H9 (cell line): ENCODE data around the gene B3GNT3. TPM values are rescaled to one million over a fixed set of nuclear protein-coding genes. Genes with fewer than 3 reads are reported as not detected.
A peak's percentile ranks its signal among the peaks of the same experiment; 100 is the strongest.

Source experiments
- DNase-seq: peaks from one replicate; pipeline ENCODE4 v3.0.0-alpha.2; 2017
- H2AFZ ChIP-seq: one replicate; pipeline ENCODE4 v1.6.1; 2013; ENCODE audit warnings: mild to moderate bottlenecking, low read length, control low read depth, moderate library complexity
- H2AK5ac ChIP-seq: 2 replicates; pipeline ENCODE4 v1.6.1; 2013; ENCODE audit warnings: low read length, control low read depth, mixed read lengths; ENCODE audit not compliant: insufficient read length
- H2BK120ac ChIP-seq: one replicate; pipeline ENCODE4 v1.6.1; 2013; ENCODE audit warnings: low read depth, mild to moderate bottlenecking, low read length, control low read depth, inconsistent platforms; ENCODE audit not compliant: poor library complexity, severe bottlenecking
- H2BK12ac ChIP-seq: 2 replicates; pipeline ENCODE4 v1.6.1; 2013; ENCODE audit warnings: low read length, control low read depth, mixed read lengths, low read depth; ENCODE audit not compliant: insufficient read length
- H2BK15ac ChIP-seq: 2 replicates; pipeline ENCODE4 v1.6.1; 2013; ENCODE audit warnings: low read depth, low read length, control low read depth
- H2BK20ac ChIP-seq: one replicate; pipeline ENCODE4 v1.6.1; 2013; ENCODE audit warnings: low read depth, mild to moderate bottlenecking, low read length, control low read depth, inconsistent platforms; ENCODE audit not compliant: poor library complexity, severe bottlenecking
- H2BK5ac ChIP-seq: 2 replicates; pipeline ENCODE4 v1.6.1; 2013; ENCODE audit warnings: low read length, control low read depth, mixed read lengths; ENCODE audit not compliant: insufficient read length
- H3K14ac ChIP-seq: 2 replicates; pipeline ENCODE4 v1.6.1; 2013; ENCODE audit warnings: low read length, control low read depth; ENCODE audit not compliant: insufficient read depth
- H3K18ac ChIP-seq: 2 replicates; pipeline ENCODE4 v1.6.1; 2013; ENCODE audit warnings: low read depth, mild to moderate bottlenecking, mixed read lengths, low read length, control low read depth; ENCODE audit not compliant: insufficient read length
- H3K23ac ChIP-seq: 2 replicates; pipeline ENCODE4 v1.6.1; 2013; ENCODE audit warnings: low read length, control low read depth, mixed read lengths, low read depth; ENCODE audit not compliant: insufficient read length
- H3K23me2 ChIP-seq: 2 replicates; pipeline ENCODE4 v1.6.1; 2013; ENCODE audit warnings: low read depth, mild to moderate bottlenecking, mixed read lengths, low read length, control low read depth; ENCODE audit not compliant: insufficient read length, poor library complexity, severe bottlenecking
- H3K27ac ChIP-seq: 2 replicates; pipeline ENCODE4 v1.5.1; 2013; ENCODE audit warnings: low read length, control low read depth, mixed read lengths, low read depth; ENCODE audit not compliant: insufficient read length
- H3K27me3 ChIP-seq: 2 replicates; pipeline ENCODE4 v1.6.1; 2013; ENCODE audit warnings: low read length, control low read depth, inconsistent platforms; ENCODE audit not compliant: insufficient read depth
- H3K4ac ChIP-seq: 2 replicates; pipeline ENCODE4 v1.6.1; 2013; ENCODE audit warnings: low read depth, mild to moderate bottlenecking, control low read depth, inconsistent platforms, low read length, moderate library complexity
- H3K4me1 ChIP-seq: 2 replicates; pipeline ENCODE4 v1.6.1; 2013; ENCODE audit warnings: low read length, control low read depth, inconsistent platforms; ENCODE audit not compliant: insufficient read depth
- H3K4me2 ChIP-seq: 2 replicates; pipeline ENCODE4 v1.6.1; 2013; ENCODE audit warnings: low read length, control low read depth, mixed read lengths; ENCODE audit not compliant: insufficient read length, insufficient read depth
- H3K56ac ChIP-seq: 2 replicates; pipeline ENCODE4 v1.6.1; 2013; ENCODE audit warnings: low read depth, mild to moderate bottlenecking, mixed read lengths, low read length, control low read depth; ENCODE audit not compliant: insufficient read length
- H3K79me1 ChIP-seq: 2 replicates; pipeline ENCODE4 v1.6.1; 2013; ENCODE audit warnings: low read depth, mild to moderate bottlenecking, moderate library complexity, low read length, control low read depth, inconsistent platforms; ENCODE audit not compliant: insufficient read depth, poor library complexity, severe bottlenecking
- H3K79me2 ChIP-seq: 2 replicates; pipeline ENCODE4 v1.6.1; 2013; ENCODE audit warnings: low read length, control low read depth, inconsistent platforms; ENCODE audit not compliant: insufficient read depth
- H3K9ac ChIP-seq: 2 replicates; pipeline ENCODE4 v1.6.1; 2013; ENCODE audit warnings: low read length, control low read depth, mixed read lengths; ENCODE audit not compliant: insufficient read length; ENCODE audit errors: extremely low read depth
- H3K9me3 ChIP-seq: one replicate; pipeline ENCODE4 v1.6.1; 2013; ENCODE audit warnings: low read depth, low read length, inconsistent platforms; ENCODE audit not compliant: control insufficient read depth
- H3T11ph ChIP-seq: one replicate; pipeline ENCODE4 v1.6.1; 2013; ENCODE audit warnings: mild to moderate bottlenecking, low read length, control low read depth, inconsistent platforms
- H4K20me1 ChIP-seq: one replicate; pipeline ENCODE4 v1.6.1; 2013; ENCODE audit not compliant: control insufficient read depth, insufficient read length, insufficient read depth
- H4K5ac ChIP-seq: 2 replicates; pipeline ENCODE4 v1.6.1; 2013; ENCODE audit warnings: low read depth, mild to moderate bottlenecking, mixed read lengths, low read length, control low read depth; ENCODE audit not compliant: insufficient read length
- H4K8ac ChIP-seq: replicated peaks from 2 replicates; pipeline ENCODE4 v1.6.1; 2013; ENCODE audit warnings: low read length, control low read depth, mixed read lengths, low read depth; ENCODE audit not compliant: insufficient read length
- H4K91ac ChIP-seq: 2 replicates; pipeline ENCODE4 v1.6.1; 2013; ENCODE audit warnings: low read depth, mild to moderate bottlenecking, moderate library complexity, mixed read lengths, low read length, control low read depth; ENCODE audit not compliant: insufficient read length
- H3K27ac Mint-ChIP-seq, 3 experiments: 2 replicates in 2 of 3; 3 replicates in 1 of 3; pipeline ENCODE4 v1.8.0; 2020 to 2021; ENCODE audit warnings: mixed read lengths in 3 of 3, mild to moderate bottlenecking in 1 of 3, moderate library complexity in 1 of 3
- H3K27me3 Mint-ChIP-seq: 2 replicates; pipeline ENCODE4 v1.8.0; 2021; ENCODE audit warnings: low read depth, mild to moderate bottlenecking, moderate library complexity, mixed read lengths
- H3K36me3 Mint-ChIP-seq, 3 experiments: 2 replicates in 2 of 3; 3 replicates in 1 of 3; pipeline ENCODE4 v1.8.0; 2020 to 2021; ENCODE audit warnings: low read depth in 3 of 3, mixed read lengths in 3 of 3; ENCODE audit not compliant: insufficient read depth in 1 of 3
- H3K4me1 Mint-ChIP-seq, 2 experiments: 2 replicates each; pipeline ENCODE4 v1.8.0; 2020; ENCODE audit warnings: mixed read lengths in 2 of 2
- H3K4me3 Mint-ChIP-seq, 2 experiments: 2 replicates in 1 of 2; 3 replicates in 1 of 2; pipeline ENCODE4 v1.8.0; 2020 to 2021; ENCODE audit warnings: mild to moderate bottlenecking in 2 of 2, mixed read lengths in 2 of 2, moderate library complexity in 1 of 2
- H3K9me3 Mint-ChIP-seq, 2 experiments: 2 replicates in 1 of 2; 3 replicates in 1 of 2; pipeline ENCODE4 v1.8.0; 2020; ENCODE audit warnings: mild to moderate bottlenecking in 2 of 2, mixed read lengths in 2 of 2, moderate library complexity in 1 of 2
- CTCF ChIP-seq: fragments of 200-600 bp; sonication (generic); conservative IDR thresholded peaks from 3 replicates; pipeline ENCODE4 v1.8.0; 2021; ENCODE audit warnings: antibody characterized with exemption, mild to moderate bottlenecking
- whole genome bisulfite sequencing: extraction: QIAGEN DNeasy Blood & Tissue Kit; methylation state at CpG from one replicate; pipeline ENCODE4 v1.1.7; 2013; ENCODE audit warnings: missing lambda C conversion rate, low lambda C conversion rate, mixed read lengths; ENCODE audit not compliant: insufficient read length; ENCODE audit errors: extremely low coverage; 5-methylcytosine and 5-hydroxymethylcytosine counted together
- total RNA-seq: library from RNA; stranded (reverse); gene quantifications from 2 replicates; pipeline ENCODE4 v1.2.1, GENCODE V29; 2021

The B3GNT3 gene
- total RNA-seq, 1 experiment from 2014 or later: 0.96 TPM

- Histone ChIP-seq H2BK5ac (no peak overlapping the region), H2AK5ac (no peak overlapping the region), H3K27me3 (no peaks in the 10 kb centered on the region), H3K4me2 (no peak overlapping the region), H2BK120ac (no peak overlapping the region), H3K27ac (no peak overlapping the region), H3K9me3 (no peaks in the 10 kb centered on the region), H3K14ac (no peak overlapping the region), H3T11ph (no peak overlapping the region), H3K79me1 (no peaks in the 10 kb centered on the region), H2BK20ac (no peak overlapping the region), H3K4ac (no peak overlapping the region), H4K20me1 (no peaks in the 10 kb centered on the region), H3K23ac (no peak overlapping the region), H3K23me2 (no peaks in the 10 kb centered on the region), H4K5ac (no peak overlapping the region), H3K9ac (no peak overlapping the region), H3K18ac (no peak overlapping the region), H4K91ac (no peak overlapping the region), H3K79me2 (no peaks in the 10 kb centered on the region), H4K8ac (no peak overlapping the region), H3K56ac (no peak overlapping the region), H3K4me1 (no peaks in the 10 kb centered on the region; the same call in 1 of the 2 replicates), H2BK12ac (no peak overlapping the region), H2AFZ (no peak overlapping the region), H2BK15ac (no peak overlapping the region)
- Mint-ChIP-seq H3K36me3 (no peaks in the 10 kb centered on the region; a peak in 1 of 7 replicates), H3K9me3 (no peaks in the 10 kb centered on the region), H3K27ac (peak overlapping the region in 1 of 3 experiments; percentile 10; a peak in 1 of 7 replicates), H3K27me3 (no peaks in the 10 kb centered on the region), H3K4me1 (peaks cover 0 to 10% of the 10 kb centered on the region in 2 experiments; a peak in 2 of 4 replicates), H3K4me3 (no peak overlapping the region)
- TF ChIP-seq CTCF: no peak
- WGBS: no CpG with 5 or more reads among the region's 8 CpGs
- DNase-seq: no peak
Measured at GRCh38 chr19:17824339-17824738, 29.4 kb downstream of the B3GNT3 start.
